HFF-Myc (cell line): ENCODE data around the gene GPR108.
A peak's percentile ranks its signal among the peaks of the same experiment; 100 is the strongest.

Experiments used
- DNase-seq: peaks from one replicate; pipeline ENCODE4 v3.0.0-alpha.2; 2011; ENCODE audit warnings: low read depth; ENCODE audit errors: extremely low read depth
- H3K4me3 ChIP-seq: replicated peaks from 2 replicates; pipeline ENCODE4 v1.5.1; 2011; ENCODE audit warnings: low read depth, mild to moderate bottlenecking, control low read depth, low read length
- CTCF ChIP-seq: IDR thresholded peaks from 2 replicates; pipeline ENCODE4 v1.5.1; 2012; ENCODE audit warnings: mild to moderate bottlenecking, low read depth, low read length, control low read depth; ENCODE audit errors: missing control alignments

GPR108 gene

GRCh38 chr19:6718741-6719539 is 18.4 kb downstream of the GPR108 start:
- H3K4me3 ChIP-seq, result no peak overlapping the region
- no peak for TF ChIP-seq CTCF
- no peak for DNase-seq

- no peak overlapping the region for H3K4me3 ChIP-seq
- TF ChIP-seq CTCF, result no peak
- DNase-seq, result no peak
Measured at GRCh38 chr19:6718111-6718740, 19.2 kb downstream of the GPR108 start.

GRCh38 chr19:6717441-6717971 is 19.9 kb downstream of the GPR108 start:
- H3K4me3 ChIP-seq, result no peak overlapping the region
- TF ChIP-seq CTCF, result no peak
- DNase-seq, result no peak

- no peak overlapping the region for H3K4me3 ChIP-seq
- DNase-seq, result no peak
- TF ChIP-seq CTCF, result peak; percentile 18
Measured at GRCh38 chr19:6717036-6717435, 20.3 kb downstream of the GPR108 start.

- no peak for TF ChIP-seq CTCF
- H3K4me3 ChIP-seq, result no peak overlapping the region
- DNase-seq, result no peak
Measured at GRCh38 chr19:6716610-6716970, 20.8 kb downstream of the GPR108 start.

GRCh38 chr19:6714749-6715555 is 22.4 kb downstream of the GPR108 start:
- no peak overlapping the region for H3K4me3 ChIP-seq
- DNase-seq, result no peak
- no peak for TF ChIP-seq CTCF
